ENCODE measurements around the gene DENND1C.

DNA sequence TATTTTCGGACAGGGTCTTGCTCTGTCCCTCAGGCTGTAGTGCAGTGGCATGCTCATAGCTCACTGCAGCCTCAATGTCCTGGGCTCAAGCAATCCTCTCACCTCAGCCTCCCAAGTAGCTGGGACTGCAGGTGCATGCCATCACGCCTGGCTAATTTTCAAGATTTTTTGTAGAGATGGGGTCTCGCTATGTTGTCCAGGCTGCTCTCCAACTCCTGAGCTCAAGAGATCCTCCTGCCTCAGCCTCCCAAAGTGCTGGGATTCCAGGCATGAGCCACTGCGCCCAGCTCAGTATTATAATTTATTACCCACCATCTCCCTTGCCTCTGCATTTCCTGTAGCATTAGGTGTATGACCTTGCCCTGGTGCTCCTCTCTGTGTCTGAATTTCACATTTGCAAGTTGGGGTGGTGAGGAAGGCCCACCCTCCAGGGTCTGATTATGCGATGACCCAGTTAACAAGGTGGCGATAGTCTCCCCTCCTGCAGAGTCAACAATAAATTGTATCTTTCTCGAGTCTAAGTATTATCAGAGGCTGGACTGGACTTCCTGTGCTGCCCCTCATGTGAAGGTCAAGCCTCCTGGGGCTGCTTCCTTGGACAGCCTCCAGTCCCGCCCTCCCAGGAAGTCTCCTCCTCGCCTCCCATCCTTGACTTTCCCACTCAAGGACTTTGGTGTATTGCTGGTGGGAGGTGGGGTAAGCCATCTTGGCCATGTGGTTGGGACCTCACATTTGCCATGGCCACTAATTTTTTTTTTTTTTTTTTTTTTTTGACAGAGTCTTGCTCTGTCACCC is 22.0 kb upstream of the DENND1C start:
- TF ChIP-seq, protein P1, sequence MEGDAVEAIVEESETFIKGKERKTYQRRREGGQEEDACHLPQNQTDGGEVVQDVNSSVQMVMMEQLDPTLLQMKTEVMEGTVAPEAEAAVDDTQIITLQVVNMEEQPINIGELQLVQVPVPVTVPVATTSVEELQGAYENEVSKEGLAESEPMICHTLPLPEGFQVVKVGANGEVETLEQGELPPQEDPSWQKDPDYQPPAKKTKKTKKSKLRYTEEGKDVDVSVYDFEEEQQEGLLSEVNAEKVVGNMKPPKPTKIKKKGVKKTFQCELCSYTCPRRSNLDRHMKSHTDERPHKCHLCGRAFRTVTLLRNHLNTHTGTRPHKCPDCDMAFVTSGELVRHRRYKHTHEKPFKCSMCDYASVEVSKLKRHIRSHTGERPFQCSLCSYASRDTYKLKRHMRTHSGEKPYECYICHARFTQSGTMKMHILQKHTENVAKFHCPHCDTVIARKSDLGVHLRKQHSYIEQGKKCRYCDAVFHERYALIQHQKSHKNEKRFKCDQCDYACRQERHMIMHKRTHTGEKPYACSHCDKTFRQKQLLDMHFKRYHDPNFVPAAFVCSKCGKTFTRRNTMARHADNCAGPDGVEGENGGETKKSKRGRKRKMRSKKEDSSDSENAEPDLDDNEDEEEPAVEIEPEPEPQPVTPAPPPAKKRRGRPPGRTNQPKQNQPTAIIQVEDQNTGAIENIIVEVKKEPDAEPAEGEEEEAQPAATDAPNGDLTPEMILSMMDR (conservative IDR thresholded peaks at IDR 0.05; ENCODE audit: low read depth, low read length) = no peak
- no peak for TF ChIP-seq EZH2 (IDR thresholded peaks at IDR 0.05; ENCODE audit: borderline replicate concordance, low read depth, low read length, poor library complexity, severe bottlenecking)
